ENCODE measurements around the gene DRC7. TPM values are rescaled to one million over a fixed set of nuclear protein-coding genes. Genes with fewer than 3 reads are reported as not detected.

DRC7 gene
- total RNA-seq, 1 experiment from 2014 or later: 0.72 TPM

DNA sequence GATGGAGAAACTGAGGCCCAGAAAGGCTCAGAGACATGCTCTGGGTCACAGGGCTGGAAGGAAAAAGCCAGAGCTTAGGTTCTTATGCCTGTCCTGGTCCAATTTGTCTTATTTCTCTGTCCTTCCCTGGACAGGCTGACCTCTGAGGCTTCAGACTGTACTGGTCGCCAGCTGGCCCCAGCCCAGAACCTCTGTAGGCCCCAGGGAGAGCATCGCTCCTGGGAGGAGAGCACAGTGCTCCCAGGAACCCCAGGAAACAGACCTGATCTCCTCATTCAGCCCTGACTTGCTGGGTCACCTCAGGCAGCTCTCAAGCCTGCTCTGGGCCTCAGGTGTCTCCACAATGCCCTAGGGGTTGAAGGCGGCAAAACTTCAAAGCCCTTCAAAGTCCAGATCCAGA lies 4.9 kb downstream of the DRC7 start:
- no peaks in the 10 kb centered on the region for H3K79me1 ChIP-seq (ENCODE audit: insufficient read depth, low read depth, low read length, poor library complexity, severe bottlenecking)
- Mint-ChIP-seq H3K9me3 (no peaks in the 10 kb centered on the region), H3K4me3 (no peak overlapping the region), H3K27me3 (ENCODE audit: low read depth) (peaks cover 7% of the 10 kb centered on the region), H3K4me1 (peaks cover 8 to 17% of the 10 kb centered on the region in 2 experiments), H3K36me3 (ENCODE audit: insufficient read depth in 1 of 3, low read depth in 3 of 3) (no peaks in the 10 kb centered on the region), H3K27ac (no peak overlapping the region)
- no peak overlapping the region for H2BK12ac ChIP-seq (ENCODE audit: insufficient read length, low read depth, low read length)
- H4K91ac ChIP-seq (ENCODE audit: insufficient read length, low read depth, low read length): no peak overlapping the region
- no CpG with 5 or more reads among the region's 3 CpGs for WGBS (ENCODE audit: extremely low coverage, insufficient read length, low lambda C conversion rate)
- H3K4me2 ChIP-seq (ENCODE audit: insufficient read depth, insufficient read length, low read length): no peak overlapping the region
- no peak overlapping the region for H3K14ac ChIP-seq (ENCODE audit: insufficient read depth, low read length)
- H2BK5ac ChIP-seq (ENCODE audit: insufficient read length, low read length): no peak overlapping the region
- no peak overlapping the region for H3K27ac ChIP-seq (ENCODE audit: insufficient read length, low read depth, low read length)
- no peak overlapping the region for H2BK120ac ChIP-seq (ENCODE audit: low read depth, low read length, poor library complexity, severe bottlenecking)
- no peaks in the 10 kb centered on the region for H3K27me3 ChIP-seq (ENCODE audit: insufficient read depth, low read length)
- H3K4me1 ChIP-seq (ENCODE audit: insufficient read depth, low read length): no peaks in the 10 kb centered on the region
- no peaks in the 10 kb centered on the region for H4K20me1 ChIP-seq (ENCODE audit: control insufficient read depth, insufficient read depth, insufficient read length)
- no peak for TF ChIP-seq CTCF (conservative IDR thresholded peaks at IDR 0.05)
- H3K4ac ChIP-seq (ENCODE audit: low read depth, low read length): no peak overlapping the region
- no peak overlapping the region for H2AFZ ChIP-seq (ENCODE audit: low read length)
- no peaks in the 10 kb centered on the region for H3K79me2 ChIP-seq (ENCODE audit: insufficient read depth, low read length)
- no peak overlapping the region for H4K8ac ChIP-seq (replicated peaks; ENCODE audit: insufficient read length, low read depth, low read length)
- no peak overlapping the region for H3T11ph ChIP-seq (ENCODE audit: low read length)
- H4K5ac ChIP-seq (ENCODE audit: insufficient read length, low read depth, low read length): no peak overlapping the region
- H3K18ac ChIP-seq (ENCODE audit: insufficient read length, low read depth, low read length): no peak overlapping the region
- H3K23ac ChIP-seq (ENCODE audit: insufficient read length, low read depth, low read length): no peak overlapping the region
- no peaks in the 10 kb centered on the region for H3K23me2 ChIP-seq (ENCODE audit: insufficient read length, low read depth, low read length, poor library complexity, severe bottlenecking)
- H3K56ac ChIP-seq (ENCODE audit: insufficient read length, low read depth, low read length): no peak overlapping the region
- DNase-seq: no peak
- H2AK5ac ChIP-seq (ENCODE audit: insufficient read length, low read length): no peak overlapping the region
- no peaks in the 10 kb centered on the region for H3K9me3 ChIP-seq (ENCODE audit: control insufficient read depth, low read depth, low read length)
- H2BK20ac ChIP-seq (ENCODE audit: low read depth, low read length, poor library complexity, severe bottlenecking): no peak overlapping the region
- H2BK15ac ChIP-seq (ENCODE audit: low read depth, low read length): no peak overlapping the region
- no peak overlapping the region for H3K9ac ChIP-seq (ENCODE audit: extremely low read depth, insufficient read length, low read length)
